KBM-7 (cell line): ENCODE data around the gene PPM1H.

Experiments used
- DNase-seq: peaks from one replicate; pipeline ENCODE4 v3.0.0-alpha.2; 2015
- in situ Hi-C: fragments of 300-500 bp; cut with MboI; formaldehyde crosslinking; loops from 2 replicates; pipeline ENCODE4 v1.14.3; 2020; ENCODE audit warnings: low sequenced_read_pairs, low pct_unique_long_range_greater_than_20kb, mixed read lengths

The PPM1H gene

GRCh38 chr12:62714181-62714773, 220.7 kb downstream of the PPM1H start:
- in situ Hi-C loops, result no loop called here
- DNase-seq, result no peak

- DNase-seq, result no peak
- in situ Hi-C loops, result no loop called here
Measured at GRCh38 chr12:62713723-62714122, 221.2 kb downstream of the PPM1H start.

- in situ Hi-C loops, result no loop called here
- no peak for DNase-seq
Measured at GRCh38 chr12:62712681-62713573, 222.0 kb downstream of the PPM1H start.

- in situ Hi-C loops, result no loop called here
- no peak for DNase-seq
Measured at GRCh38 chr12:62711631-62712241, 223.2 kb downstream of the PPM1H start.

- no peak for DNase-seq
- in situ Hi-C loops, result no loop called here
Measured at GRCh38 chr12:62709311-62709710, 225.6 kb downstream of the PPM1H start.

GRCh38 chr12:62707939-62708338, 227.0 kb downstream of the PPM1H start:
- in situ Hi-C loops, result no loop called here
- DNase-seq, result no peak

- in situ Hi-C loops, result no loop called here
- no peak for DNase-seq
Measured at GRCh38 chr12:62705846-62706245, 229.1 kb downstream of the PPM1H start.

GRCh38 chr12:62703011-62703380, 232.0 kb downstream of the PPM1H start:
- DNase-seq, result peak; percentile 37

GRCh38 chr12:62701492-62701891, 233.5 kb downstream of the PPM1H start:
- in situ Hi-C loops, result no loop called here
- DNase-seq, result no peak

More at GRCh38 chr12:62703011-62703380, 232.0 kb downstream of the PPM1H start:
- in situ Hi-C loops, result no loop called here

GRCh38 chr12:62700091-62700880, 234.7 kb downstream of the PPM1H start:
- no peak for DNase-seq

GRCh38 chr12:62698701-62699101, 236.2 kb downstream of the PPM1H start:
- DNase-seq, result no peak
- in situ Hi-C loops, result no loop called here

More at GRCh38 chr12:62700091-62700880, 234.7 kb downstream of the PPM1H start:
- in situ Hi-C loops, result no loop called here

- no peak for DNase-seq
- in situ Hi-C loops, result no loop called here
Measured at GRCh38 chr12:62697893-62698292, 237.1 kb downstream of the PPM1H start.

GRCh38 chr12:62695696-62696095, 239.3 kb downstream of the PPM1H start:
- DNase-seq, result no peak
- in situ Hi-C loops, result no loop called here

GRCh38 chr12:62694632-62695031, 240.3 kb downstream of the PPM1H start:
- no peak for DNase-seq
- in situ Hi-C loops, result no loop called here

- in situ Hi-C loops, result no loop called here
- no peak for DNase-seq
Measured at GRCh38 chr12:62694116-62694515, 240.8 kb downstream of the PPM1H start.

GRCh38 chr12:62693376-62694050, 241.4 kb downstream of the PPM1H start:
- DNase-seq, result no peak
- in situ Hi-C loops, result no loop called here

GRCh38 chr12:62692884-62693283, 242.1 kb downstream of the PPM1H start:
- DNase-seq, result no peak
- in situ Hi-C loops, result no loop called here

GRCh38 chr12:62691309-62691708, 243.6 kb downstream of the PPM1H start:
- no peak for DNase-seq
- in situ Hi-C loops, result no loop called here
